Stimulated activated naive CD8-positive, alpha-beta T cell treated with anti-CD3 and anti-CD28 coated beads, Interleukin-15, amount 100 ng/mL, for 72 hours (primary cell): ENCODE data around the gene CRY1.
"Not testable (repeated sequence)": the region's sequence is repeated elsewhere in the genome, so short reads cannot be mapped to it uniquely, and the experiment has no call there.

Experiments
- ATAC-seq: fragments of 150-1000 bp; cut with Tn5 transposase; 2 replicates; pipeline ENCODE4 v1.10.0; 2021; ENCODE audit warnings: mild to moderate bottlenecking, moderate library complexity
- DNase-seq, 2 donors: peaks; one replicate each; pipeline ENCODE4 v3.0.0; 2021 to 2022
- H3K27ac Mint-ChIP-seq, 2 donors: one replicate each; pipeline ENCODE4 v1.8.0; 2022; ENCODE audit warnings: mild to moderate bottlenecking in 2 of 2, mixed read lengths in 2 of 2, moderate library complexity in 2 of 2
- H3K27me3 Mint-ChIP-seq: one replicate; pipeline ENCODE4 v1.8.0; 2022; ENCODE audit warnings: mixed read lengths
- H3K4me1 Mint-ChIP-seq: one replicate; pipeline ENCODE4 v1.8.0; 2022; ENCODE audit warnings: mild to moderate bottlenecking, mixed read lengths
- H3K4me3 Mint-ChIP-seq, 2 donors: one replicate each; pipeline ENCODE4 v1.8.0; 2022; ENCODE audit warnings: mild to moderate bottlenecking in 2 of 2, mixed read lengths in 2 of 2, moderate library complexity in 1 of 2
- H3K9me3 Mint-ChIP-seq, 2 donors: one replicate each; pipeline ENCODE4 v1.8.0; 2022; ENCODE audit warnings: mixed read lengths in 2 of 2

The CRY1 gene

DNA sequence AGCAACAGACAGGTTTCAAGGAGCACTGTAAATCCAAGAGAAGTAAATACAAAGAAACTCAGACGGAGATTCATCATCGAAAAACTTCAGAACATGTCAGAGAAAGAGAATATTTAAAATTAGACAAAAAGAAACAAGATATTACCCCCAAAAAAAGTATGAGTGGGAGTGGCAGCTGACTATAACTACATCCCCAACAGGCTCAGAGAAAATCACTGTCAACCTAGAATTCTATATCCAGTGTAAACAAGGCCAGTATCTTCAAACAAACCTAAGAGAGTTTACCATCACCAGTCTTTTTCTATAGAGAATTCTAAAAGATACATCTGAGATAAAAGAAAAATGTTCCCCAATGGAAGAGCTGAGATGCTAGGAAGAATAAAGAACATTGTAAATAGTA, 39.6 kb downstream of the CRY1 start:
- Mint-ChIP-seq H3K9me3 (peaks cover 19 to 28% of the 10 kb centered on the region in 2 donors), H3K4me1 (peaks cover 13% of the 10 kb centered on the region), H3K4me3 (no peak overlapping the region), H3K27ac (no peak overlapping the region), H3K27me3 (no peaks in the 10 kb centered on the region)
- DNase-seq (no peak), ATAC-seq (no peak)

DNA sequence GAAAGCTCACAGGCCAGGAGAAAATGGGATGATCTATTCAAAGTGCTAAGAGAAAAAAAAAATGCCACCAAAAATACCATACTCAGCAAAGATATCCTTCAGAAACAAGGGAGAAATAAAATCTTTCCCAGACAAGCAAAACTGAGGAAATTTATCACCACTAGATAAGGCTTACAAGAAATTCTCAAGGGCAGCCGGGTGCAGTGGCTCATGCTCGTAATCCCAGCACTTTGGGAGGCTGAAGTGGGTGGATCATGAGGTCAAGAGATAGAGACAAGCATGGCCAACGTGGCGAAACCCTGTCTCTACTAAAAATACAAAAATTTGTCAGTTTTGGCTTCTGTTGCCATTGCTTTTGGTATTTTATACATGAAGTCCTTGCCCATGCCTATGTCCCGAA, 48.2 kb downstream of the CRY1 start:
- peaks cover 15 to 20% of the 10 kb centered on the region in 2 donors for H3K9me3 Mint-ChIP-seq
- no peak overlapping the region for H3K27ac Mint-ChIP-seq
- ATAC-seq (no peak), DNase-seq (no peak)
- no peak overlapping the region for H3K4me3 Mint-ChIP-seq
- no peaks in the 10 kb centered on the region for H3K4me1 Mint-ChIP-seq
- H3K27me3 Mint-ChIP-seq: no peaks in the 10 kb centered on the region

DNA sequence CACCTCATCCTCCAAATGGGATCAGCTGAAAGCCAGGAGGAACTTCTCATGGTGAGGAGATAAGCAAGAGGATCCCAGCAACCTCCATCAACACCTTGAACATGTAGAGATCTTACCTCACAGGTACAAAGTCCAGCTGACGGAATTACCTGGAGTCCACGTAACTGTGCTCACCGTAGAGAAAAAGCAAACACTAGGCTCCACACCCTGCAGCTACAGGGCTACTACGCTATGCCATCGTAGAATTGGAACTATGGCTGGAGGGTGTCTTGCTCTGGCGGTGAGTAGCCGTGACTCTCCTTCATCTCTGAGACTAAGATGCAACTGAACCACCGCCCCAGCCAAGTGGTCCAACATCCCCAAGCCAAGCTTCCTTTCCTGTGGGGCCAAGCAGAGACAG, 50.5 kb downstream of the CRY1 start:
- DNase-seq (no peak), ATAC-seq (no peak)
- Mint-ChIP-seq H3K9me3 (peaks cover 7 to 11% of the 10 kb centered on the region in 2 donors), H3K4me1 (peaks cover 8% of the 10 kb centered on the region), H3K27ac (peak overlapping the region in 1 of 2 donors; percentile 6), H3K27me3 (no peaks in the 10 kb centered on the region), H3K4me3 (no peak overlapping the region)

DNA sequence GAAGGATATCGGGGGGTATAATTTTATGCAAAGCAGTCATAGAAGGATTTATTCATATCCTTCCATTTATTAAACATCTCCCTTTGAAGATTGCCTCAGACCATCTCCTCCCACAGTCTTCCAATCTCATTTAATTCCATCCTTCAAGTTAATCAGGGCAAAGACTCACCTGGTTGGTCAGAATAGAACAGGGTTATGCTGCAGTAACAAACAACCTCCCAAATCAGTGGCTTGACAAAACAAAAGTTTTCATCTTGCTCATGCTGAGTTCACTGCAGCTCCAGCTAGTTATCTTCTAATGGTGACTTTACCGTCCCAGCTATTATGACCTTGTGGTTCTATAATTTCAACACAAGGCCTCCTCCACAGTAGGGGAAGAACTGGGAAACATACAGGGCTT, 57.6 kb downstream of the CRY1 start:
- Mint-ChIP-seq H3K27me3 (no peaks in the 10 kb centered on the region), H3K27ac (no peak overlapping the region), H3K9me3 (peaks cover 0 to 8% of the 10 kb centered on the region in 2 donors), H3K4me3 (no peak overlapping the region), H3K4me1 (peaks cover 26% of the 10 kb centered on the region)
- DNase-seq (no peak), ATAC-seq (no peak)

DNA sequence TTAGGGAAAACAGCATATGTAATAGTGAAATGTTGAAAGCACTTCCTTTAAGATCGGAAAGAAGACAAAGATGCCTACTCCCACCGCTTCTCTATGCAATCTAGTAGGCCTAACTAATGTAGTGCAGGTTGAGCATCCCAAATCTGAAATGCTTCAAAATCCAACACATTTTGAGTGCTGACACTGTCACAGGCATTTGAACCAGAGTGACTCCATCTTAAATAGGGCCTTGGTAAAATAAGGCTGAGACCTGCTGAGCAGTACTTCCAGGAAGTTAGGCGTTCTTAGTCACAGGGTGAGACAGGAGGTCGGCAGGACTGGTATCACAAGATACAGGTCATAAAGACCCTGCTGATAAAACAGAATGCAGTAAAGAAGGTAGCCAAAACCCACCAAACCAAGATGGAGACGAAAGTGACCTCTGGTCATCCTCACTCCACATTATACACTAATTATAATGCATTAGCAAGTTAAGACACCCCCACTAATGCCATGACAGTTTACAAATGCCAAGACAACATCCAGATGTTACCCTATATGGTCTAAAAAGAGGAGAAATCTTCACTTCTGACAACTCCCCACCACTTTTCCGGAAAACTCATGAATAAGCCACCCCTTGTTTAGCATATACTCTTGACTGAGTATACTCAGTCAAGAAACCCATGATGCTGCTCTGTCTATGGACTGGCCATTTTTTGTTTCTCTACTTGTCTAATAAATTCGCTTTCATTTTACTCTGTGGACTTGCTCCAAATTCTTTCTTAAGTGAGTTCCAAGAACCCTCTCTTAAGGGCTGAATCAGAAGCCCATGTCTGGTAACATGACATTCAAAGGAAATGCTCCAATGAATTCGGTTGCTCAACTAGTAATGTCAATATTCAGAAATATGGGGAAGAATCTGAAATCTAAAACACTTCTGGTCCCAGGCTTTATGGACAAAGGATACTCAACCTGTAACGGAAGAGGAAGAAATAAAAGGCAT, 59.3 kb downstream of the CRY1 start:
- Mint-ChIP-seq H3K27me3 (no peaks in the 10 kb centered on the region), H3K9me3 (peaks cover 0 to 8% of the 10 kb centered on the region in 2 donors), H3K4me3 (no peak overlapping the region), H3K4me1 (peaks cover 28% of the 10 kb centered on the region), H3K27ac (no peak overlapping the region)
- ATAC-seq (no peak), DNase-seq (no peak)

DNA sequence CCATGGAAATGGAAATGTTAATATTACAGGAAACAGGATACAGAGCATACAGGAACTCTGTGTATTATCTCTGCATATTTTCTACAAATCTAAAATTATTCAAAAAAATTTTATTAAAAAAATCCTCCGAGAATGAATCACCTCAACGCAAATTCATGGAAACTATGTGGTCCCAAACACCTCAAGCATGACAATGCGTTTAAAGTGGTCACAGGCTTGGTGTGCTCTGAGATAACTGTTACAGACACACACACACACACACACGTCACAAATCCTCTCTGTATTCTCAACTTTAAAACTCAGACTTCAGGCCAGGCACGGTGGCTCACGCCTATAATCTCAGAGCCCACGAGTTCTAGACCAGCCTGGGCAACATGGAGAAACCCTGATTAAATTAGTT, 61.1 kb downstream of the CRY1 start:
- Mint-ChIP-seq H3K27me3 (no peaks in the 10 kb centered on the region), H3K9me3 (peaks cover 0 to 8% of the 10 kb centered on the region in 2 donors), H3K27ac (no peak overlapping the region), H3K4me1 (peaks cover 26% of the 10 kb centered on the region), H3K4me3 (no peak overlapping the region)
- DNase-seq: no peak
- ATAC-seq: no peak

DNA sequence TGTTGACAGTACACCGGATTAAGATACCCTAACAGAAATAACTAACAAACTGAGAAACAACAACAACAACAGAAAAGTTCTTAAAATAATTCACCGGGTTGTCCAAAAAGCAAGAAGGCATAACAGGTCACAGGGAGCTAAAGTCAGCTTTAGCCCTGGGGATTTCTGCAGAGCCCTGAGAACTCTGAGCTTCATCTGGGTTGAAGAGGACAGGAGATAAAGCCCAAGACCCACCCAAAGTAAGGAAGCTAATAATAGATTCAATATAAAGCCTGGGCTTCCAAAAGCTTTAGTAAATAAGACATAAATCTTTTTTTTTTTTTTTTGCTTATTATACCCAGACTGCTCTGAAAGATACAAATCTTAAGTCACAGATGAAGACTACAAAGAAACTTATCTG, 62.3 kb downstream of the CRY1 start:
- H3K4me3 Mint-ChIP-seq: no peak overlapping the region
- DNase-seq (no peak), ATAC-seq (no peak)
- H3K4me1 Mint-ChIP-seq: peaks cover 29% of the 10 kb centered on the region
- no peak overlapping the region for H3K27ac Mint-ChIP-seq
- H3K9me3 Mint-ChIP-seq: no peaks in the 10 kb centered on the region
- H3K27me3 Mint-ChIP-seq: no peaks in the 10 kb centered on the region

DNA sequence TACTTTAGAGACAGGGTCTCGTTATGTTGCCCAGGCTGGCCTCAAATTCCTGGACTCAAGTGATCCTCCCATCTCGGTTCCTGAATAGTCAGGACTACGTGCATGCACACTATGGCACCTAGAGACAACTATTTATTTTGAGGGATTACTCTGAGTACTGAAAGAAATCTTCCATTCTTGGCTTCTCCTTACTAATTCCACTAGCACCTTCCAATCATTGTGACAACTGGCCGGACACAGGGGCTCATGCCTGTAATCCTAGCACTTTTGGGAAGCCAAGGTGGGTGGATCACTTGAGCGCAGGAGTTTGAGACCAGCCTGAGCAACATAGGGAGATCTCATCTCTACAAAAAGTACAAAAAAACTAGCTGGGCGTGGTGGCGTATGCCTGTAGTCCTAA, 64.3 kb downstream of the CRY1 start:
- Mint-ChIP-seq H3K9me3 (no peaks in the 10 kb centered on the region), H3K27ac (no peak overlapping the region), H3K4me1 (peaks cover 25% of the 10 kb centered on the region), H3K27me3 (no peaks in the 10 kb centered on the region), H3K4me3 (no peak overlapping the region)
- ATAC-seq (no peak), DNase-seq (no peak)

DNA sequence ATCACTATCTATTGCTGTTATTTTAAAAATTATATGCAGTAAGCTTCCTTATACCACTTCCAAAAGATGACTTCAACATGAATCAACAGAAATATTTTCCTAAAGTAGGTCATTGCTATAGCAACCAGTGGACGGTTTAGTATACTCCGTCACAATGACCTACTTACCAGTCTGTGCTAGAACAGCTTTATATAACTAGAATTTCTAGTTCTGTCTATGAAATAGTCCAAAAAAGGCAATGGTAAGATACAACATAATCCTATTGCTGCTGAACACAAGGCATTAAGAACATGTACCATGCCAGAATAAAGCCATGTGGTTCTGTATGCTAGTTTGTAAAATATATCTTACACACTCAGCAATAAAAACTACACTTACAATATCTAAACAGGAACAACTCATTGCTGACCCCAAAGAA, 65.7 kb downstream of the CRY1 start:
- no peak for DNase-seq
- no peak overlapping the region for H3K4me3 Mint-ChIP-seq

DNA sequence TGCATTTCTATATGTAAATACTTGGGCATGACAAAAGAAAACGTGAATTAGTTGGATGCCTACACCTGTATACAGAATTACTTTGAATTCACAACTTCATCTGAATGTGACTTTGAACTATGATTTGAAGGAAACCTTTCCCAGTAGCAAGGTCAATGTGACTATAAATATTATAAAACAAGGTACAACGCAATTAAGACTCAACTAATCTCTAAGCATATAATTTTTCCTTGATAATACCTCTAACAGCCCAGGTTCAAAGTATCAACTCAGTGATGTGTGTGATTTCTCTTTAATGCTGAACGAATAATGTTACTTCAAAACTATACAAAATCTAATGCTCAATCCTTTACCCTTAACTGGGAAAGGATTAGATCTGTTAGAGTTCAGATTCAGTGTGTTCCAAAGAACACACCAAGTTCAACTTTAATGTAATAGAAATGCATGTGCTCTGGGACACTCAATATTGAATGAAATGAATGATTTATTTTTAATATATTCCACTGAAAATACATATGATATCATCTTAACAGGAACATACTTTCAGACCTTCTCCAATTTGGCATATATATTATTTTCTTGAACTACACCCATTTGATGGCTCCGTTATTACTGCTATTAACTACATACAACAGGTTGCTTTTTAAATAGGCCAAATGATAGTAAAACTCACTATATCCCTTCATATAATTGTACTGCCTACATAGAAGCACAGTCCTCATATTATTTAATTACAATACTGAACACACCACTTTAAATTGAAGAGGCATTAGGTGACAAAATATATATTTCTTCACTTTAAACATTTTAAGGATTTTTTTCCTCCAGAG, 66.3 kb downstream of the CRY1 start:
- Mint-ChIP-seq H3K27ac (peak overlapping the region in 1 of 2 donors; percentile 84), H3K4me3 (no peak overlapping the region), H3K4me1 (peaks cover 15% of the 10 kb centered on the region), H3K9me3 (no peaks in the 10 kb centered on the region), H3K27me3 (no peaks in the 10 kb centered on the region)
- DNase-seq: no peak
- ATAC-seq: no peak

More for the DNA sequence above, 65.7 kb downstream of the CRY1 start:
- peak; percentile 79 for ATAC-seq
- Mint-ChIP-seq H3K4me1 (peaks cover 17% of the 10 kb centered on the region), H3K27me3 (no peaks in the 10 kb centered on the region), H3K27ac (peak overlapping the region in 1 of 2 donors; percentile 84), H3K9me3 (no peaks in the 10 kb centered on the region)

DNA sequence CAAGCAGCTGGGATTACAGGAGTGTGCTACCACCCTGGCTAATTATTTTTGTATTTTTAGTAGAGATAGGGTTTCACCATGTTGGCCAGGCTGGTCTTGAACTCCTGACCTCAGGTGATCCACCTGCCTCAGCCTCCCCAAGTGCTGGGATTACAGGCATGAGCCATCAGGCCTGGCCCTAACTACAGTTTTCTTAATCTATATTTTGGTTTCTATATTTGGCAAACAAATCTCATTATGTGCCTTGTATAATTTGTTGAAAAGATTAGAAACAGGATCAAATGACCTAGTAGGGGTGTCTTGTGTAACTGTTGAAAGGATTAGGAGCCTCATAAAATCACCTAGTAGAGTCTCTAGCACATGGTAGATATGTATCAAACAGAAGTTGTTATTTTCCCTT, 67.0 kb downstream of the CRY1 start:
- DNase-seq, H3K4me3 Mint-ChIP-seq, H3K27me3 Mint-ChIP-seq, H3K9me3 Mint-ChIP-seq, ATAC-seq: not testable (repeated sequence)
- Mint-ChIP-seq H3K4me1 (peaks cover 15% of the 10 kb centered on the region), H3K27ac (peak overlapping the region in 1 of 2 donors; percentile 74)

DNA sequence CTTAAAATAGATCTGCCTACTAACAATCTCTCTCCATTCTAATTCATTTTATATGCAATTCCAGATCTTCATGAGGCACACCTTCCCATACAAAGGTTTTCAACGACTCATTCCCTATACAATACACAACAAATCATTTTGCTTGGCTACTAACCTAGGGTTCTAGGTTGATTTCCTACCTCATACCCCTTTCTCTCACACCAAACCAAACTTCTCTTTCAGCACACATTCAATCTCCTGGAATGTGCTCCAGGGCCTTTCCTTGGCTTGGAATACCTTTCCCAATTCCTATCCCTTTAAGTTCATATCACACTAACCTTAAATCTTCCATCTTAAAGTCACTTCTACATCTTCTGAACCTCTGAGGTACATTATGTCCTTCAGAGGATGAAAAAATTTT, 67.7 kb downstream of the CRY1 start:
- no peak overlapping the region for H3K27ac Mint-ChIP-seq

DNA sequence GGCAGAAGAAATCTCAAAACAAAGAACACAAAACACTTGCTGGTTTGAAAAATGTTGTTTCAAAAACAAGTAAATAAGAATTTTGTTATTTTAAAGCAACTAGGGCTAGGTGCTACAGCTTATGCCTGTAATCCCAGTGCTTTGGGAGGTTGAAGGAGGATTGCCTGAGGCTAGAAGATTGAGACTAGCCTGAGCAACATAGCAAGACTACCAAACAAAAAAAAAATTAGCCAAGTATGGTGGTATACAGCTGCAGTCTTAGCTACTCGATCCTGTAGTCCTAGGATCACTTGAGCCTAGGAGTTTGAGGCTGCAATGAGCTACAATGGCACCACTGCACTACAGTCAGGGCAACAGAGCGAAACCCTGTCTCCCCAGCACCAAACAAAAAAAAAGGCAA, 73.8 kb downstream of the CRY1 start:
- H3K27me3 Mint-ChIP-seq: no peaks in the 10 kb centered on the region
- no peak overlapping the region for H3K27ac Mint-ChIP-seq
- H3K4me3 Mint-ChIP-seq: no peak overlapping the region
- no peaks in the 10 kb centered on the region for H3K9me3 Mint-ChIP-seq
- H3K4me1 Mint-ChIP-seq: no peaks in the 10 kb centered on the region
- DNase-seq: no peak
- no peak for ATAC-seq

More for the DNA sequence above, 67.7 kb downstream of the CRY1 start:
- DNase-seq: no peak
- ATAC-seq: no peak
- Mint-ChIP-seq H3K9me3 (no peaks in the 10 kb centered on the region), H3K4me1 (peaks cover 10% of the 10 kb centered on the region), H3K27me3 (no peaks in the 10 kb centered on the region), H3K4me3 (no peak overlapping the region)

DNA sequence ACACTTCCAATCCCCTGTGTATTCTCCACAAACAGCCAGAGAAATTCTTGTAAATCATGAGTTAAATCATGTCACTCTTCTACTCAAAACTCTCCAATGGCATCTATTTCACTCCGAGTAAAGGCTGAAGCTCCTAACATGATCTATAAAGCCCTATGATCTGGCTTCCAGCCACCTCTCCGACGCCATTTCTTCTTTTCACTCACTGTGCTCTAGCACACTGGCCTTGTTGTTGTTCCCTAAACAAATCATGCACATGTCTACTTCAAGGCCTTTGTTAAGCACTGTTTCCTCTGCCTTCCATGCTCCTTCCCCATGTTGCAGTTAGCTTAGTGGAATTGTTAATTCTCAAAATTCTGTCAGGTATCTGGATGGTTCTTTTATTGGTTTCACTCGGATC, 76.3 kb downstream of the CRY1 start:
- H3K4me3 Mint-ChIP-seq: no peak overlapping the region
- no peaks in the 10 kb centered on the region for H3K4me1 Mint-ChIP-seq
- H3K9me3 Mint-ChIP-seq: no peaks in the 10 kb centered on the region
- ATAC-seq (no peak), DNase-seq (no peak)
- no peak overlapping the region for H3K27ac Mint-ChIP-seq
- no peaks in the 10 kb centered on the region for H3K27me3 Mint-ChIP-seq

DNA sequence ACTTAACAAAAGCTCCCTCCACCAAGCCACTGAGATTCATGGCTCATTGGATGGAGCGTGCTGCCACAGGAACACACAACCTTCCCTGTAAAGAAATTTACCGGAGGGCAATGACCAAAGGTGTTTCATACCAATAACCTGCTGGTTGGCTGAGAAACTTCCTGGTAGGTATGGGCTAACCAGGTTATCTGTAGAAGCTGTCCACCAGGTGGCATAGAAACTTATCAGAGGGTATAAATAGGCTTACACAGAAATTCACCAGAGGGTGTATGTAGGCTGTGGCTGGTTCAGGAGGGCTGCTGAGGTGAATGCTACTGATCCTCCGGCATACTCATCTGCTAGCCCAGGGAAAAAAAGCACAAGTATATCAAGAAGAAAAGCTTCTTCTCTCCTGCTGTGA, 79.3 kb downstream of the CRY1 start:
- Mint-ChIP-seq H3K27me3 (no peaks in the 10 kb centered on the region), H3K4me1 (no peaks in the 10 kb centered on the region), H3K9me3 (no peaks in the 10 kb centered on the region), H3K4me3 (no peak overlapping the region), H3K27ac (no peak overlapping the region)
- ATAC-seq (no peak), DNase-seq (no peak)
